Measurements from ENCODE around the gene DDN. TPM values are rescaled to one million over a fixed set of nuclear protein-coding genes. Genes with fewer than 3 reads are reported as not detected.

Gene DDN
- total RNA-seq, 1 experiment from 2014 or later: 3.5 TPM

DNA sequence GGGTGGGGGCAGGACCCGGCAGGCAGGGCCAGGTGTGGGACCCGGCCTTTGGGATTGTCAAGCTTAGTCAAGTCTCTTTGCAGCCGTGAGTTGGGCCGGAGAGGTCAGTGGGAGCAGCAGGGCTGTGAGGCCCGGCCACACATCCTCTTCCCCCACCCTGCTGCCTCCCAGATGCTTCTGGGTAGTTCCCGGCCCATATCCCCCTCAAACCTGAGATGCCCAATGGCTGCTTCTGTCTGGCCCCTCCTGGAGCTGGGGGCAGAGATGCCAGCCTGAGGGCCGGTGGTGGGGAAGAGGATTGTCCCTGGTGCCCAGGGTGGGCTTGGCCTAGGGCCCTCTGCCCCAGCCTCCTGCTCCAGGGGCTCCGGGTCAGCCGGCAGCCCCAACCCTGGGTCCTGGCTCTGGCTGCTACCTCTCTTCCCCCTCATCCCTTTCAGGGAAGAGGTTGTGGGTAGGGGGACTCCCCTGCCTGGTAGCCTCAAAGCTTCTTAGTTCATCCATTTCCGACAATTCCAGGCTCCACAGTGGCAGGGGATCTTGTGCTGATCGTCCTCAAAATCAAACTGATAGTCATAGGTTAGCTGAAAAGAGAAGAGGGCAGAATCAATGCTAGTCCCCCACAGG, 22.2 kb upstream of the DDN start:
- Histone ChIP-seq H3K9me3 (ENCODE audit: low read length) (no peaks in the 10 kb centered on the region), H3K4me1 (ENCODE audit: insufficient read depth, low read length) (peaks cover 18% of the 10 kb centered on the region), H3K79me2 (ENCODE audit: low read length) (peaks cover 20% of the 10 kb centered on the region), H3K9ac (ENCODE audit: low read length) (no peak overlapping the region), H3K36me3 (ENCODE audit: low read depth, low read length) (peaks cover 25% of the 10 kb centered on the region), H3K27me3 (ENCODE audit: low read length) (no peaks in the 10 kb centered on the region), H3K4me3 (ENCODE audit: low read length) (no peak overlapping the region), H3K4me2 (ENCODE audit: low read length) (no peak overlapping the region), H3K27ac (ENCODE audit: low read length) (no peak overlapping the region), H4K20me1 (ENCODE audit: low read length) (no peaks in the 10 kb centered on the region), H3F3A (ENCODE audit: low read length, unreplicated experiment) (peaks cover 4% of the 10 kb centered on the region), H2AFZ (ENCODE audit: low read length) (no peak overlapping the region), H3K9me2 (replicated peaks; ENCODE audit: low read length) (no peaks in the 10 kb centered on the region)
- POLR2A ChIA-PET (ENCODE audit: unreplicated experiment): no interaction called here
- DNase-seq (no peak), ATAC-seq (no peak)
- no peak for TF ChIP-seq EZH2 (IDR thresholded peaks at IDR 0.05; ENCODE audit: low read length, unreplicated experiment)
- no peak for TF ChIP-seq CTCF (conservative IDR thresholded peaks at IDR 0.05; ENCODE audit: low read depth, low read length)
- intact Hi-C loops (cut with micrococcal nuclease): no loop called here
- CTCF ChIA-PET: no interaction called here
- BruUV-seq (replicated peaks): no TSS peak

DNA sequence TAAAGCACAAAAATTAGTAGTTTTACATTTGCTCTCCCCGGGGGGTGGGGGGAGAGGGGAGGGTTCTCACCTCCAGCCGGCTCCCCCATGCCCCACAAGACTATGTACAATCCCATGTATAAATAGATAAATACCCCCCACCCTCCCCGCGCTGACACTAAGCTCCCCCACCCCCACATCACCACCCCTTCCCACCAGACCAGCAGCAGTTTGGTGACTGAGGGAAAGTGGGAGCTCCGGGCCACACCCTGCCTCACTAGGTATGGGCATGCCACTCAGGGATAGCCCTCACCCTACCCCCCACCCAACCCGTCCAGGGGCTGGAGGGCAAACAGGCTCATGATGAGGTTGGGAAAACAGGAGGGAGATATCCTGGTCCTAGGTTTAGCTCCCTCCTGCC, 21.3 kb upstream of the DDN start:
- no peaks in the 10 kb centered on the region for H3K27me3 ChIP-seq (ENCODE audit: low read length)
- peaks cover 4% of the 10 kb centered on the region for H3F3A ChIP-seq (ENCODE audit: low read length, unreplicated experiment)
- no peak overlapping the region for H2AFZ ChIP-seq (ENCODE audit: low read length)
- DNase-seq (no peak), ATAC-seq (no peak)
- H3K27ac ChIP-seq (ENCODE audit: low read length): no peak overlapping the region
- no peaks in the 10 kb centered on the region for H4K20me1 ChIP-seq (ENCODE audit: low read length)
- no TSS peak for BruUV-seq (replicated peaks)
- peaks cover 26% of the 10 kb centered on the region for H3K79me2 ChIP-seq (ENCODE audit: low read length)
- ChIA-PET CTCF (interaction anchor here (0.6 to 1.3 kb wide), 2 partner anchors 24 to 100 kb away, joined by 5 to 7 read pairs; no protein-coding TSS in a partner anchor), POLR2A (ENCODE audit: unreplicated experiment) (no interaction called here)
- peaks cover 16% of the 10 kb centered on the region for H3K36me3 ChIP-seq (ENCODE audit: low read depth, low read length)
- H3K4me3 ChIP-seq (ENCODE audit: low read length): no peak overlapping the region
- intact Hi-C loops (cut with micrococcal nuclease): no loop called here
- peaks cover 18% of the 10 kb centered on the region for H3K4me1 ChIP-seq (ENCODE audit: insufficient read depth, low read length)
- no peak overlapping the region for H3K4me2 ChIP-seq (ENCODE audit: low read length)
- no peaks in the 10 kb centered on the region for H3K9me3 ChIP-seq (ENCODE audit: low read length)
- TF ChIP-seq EZH2phosphoT487 (IDR thresholded peaks at IDR 0.05; ENCODE audit: borderline replicate concordance, low read length): no peak
- TF ChIP-seq EZH2 (IDR thresholded peaks at IDR 0.05; ENCODE audit: low read length, unreplicated experiment): no peak
- no peak for TF ChIP-seq CTCF (conservative IDR thresholded peaks at IDR 0.05; ENCODE audit: low read depth, low read length)
- H3K9me2 ChIP-seq (replicated peaks; ENCODE audit: low read length): no peaks in the 10 kb centered on the region
- no peak overlapping the region for H3K9ac ChIP-seq (ENCODE audit: low read length)

Measured in PC-3 (cell line).